H1 (cell line): Measurements from ENCODE around the gene FAHD2B. TPM values are rescaled to one million over a fixed set of nuclear protein-coding genes. Genes with fewer than 3 reads are reported as not detected.
A peak's percentile ranks its signal among the peaks of the same experiment; 100 is the strongest.
"Not testable (repeated sequence)": the region's sequence is repeated elsewhere in the genome, so short reads cannot be mapped to it uniquely, and the experiment has no call there.

Source experiments
- CTCF ChIA-PET: fragments of 300-600 bp; sonication (Branson Sonifier 250); formaldehyde crosslinking; loops from one replicate; lab custom pipeline; 2021; ENCODE audit not compliant: partially characterized antibody; lab: Charles Lee
- POLR2A ChIA-PET: fragments of 300-600 bp; sonication (Branson Sonifier 250); formaldehyde crosslinking; loops from one replicate; lab custom pipeline; 2021; ENCODE audit warnings: inconsistent platforms; ENCODE audit not compliant: partially characterized antibody; lab: Charles Lee
- DNase-seq, 2 experiments: peaks; one replicate each; pipeline versions ENCODE4 v3.0.0 to v3.0.0-alpha.2; 2010 to 2022; ENCODE audit warnings: low spot score in 2 of 2, low read depth in 1 of 2, mixed read lengths in 1 of 2
- FAIRE-seq: peaks from 2 replicates; lab custom pipeline; 2011; peaks lifted over from hg19 to GRCh38; lab: Jason Lieb, UNC
- H2AFZ ChIP-seq: 2 replicates; pipeline ENCODE4 v1.8.1; 2012; ENCODE audit warnings: low read length, inconsistent platforms
- H2AK5ac ChIP-seq: 2 replicates; pipeline ENCODE4 v1.6.1; 2013; ENCODE audit warnings: low read depth, low read length
- H2BK120ac ChIP-seq: replicated peaks from 2 replicates; pipeline ENCODE3; 2013; ENCODE audit warnings: low read depth, low read length, inconsistent platforms
- H2BK12ac ChIP-seq: 2 replicates; pipeline ENCODE4 v1.6.1; 2013; ENCODE audit warnings: low read depth, low read length
- H2BK15ac ChIP-seq: 2 replicates; pipeline ENCODE4 v1.6.1; 2013; ENCODE audit warnings: low read length
- H2BK20ac ChIP-seq: 2 replicates; pipeline ENCODE4 v1.6.1; 2013; ENCODE audit warnings: low read length
- H2BK5ac ChIP-seq: 2 replicates; pipeline ENCODE4 v1.6.1; 2013; ENCODE audit warnings: low read depth, low read length
- H3K14ac ChIP-seq: 2 replicates; pipeline ENCODE4 v1.6.1; 2013; ENCODE audit warnings: inconsistent platforms; ENCODE audit not compliant: insufficient read length
- H3K18ac ChIP-seq: 2 replicates; pipeline ENCODE4 v1.6.1; 2013; ENCODE audit warnings: low read length; ENCODE audit errors: extremely low read depth
- H3K23ac ChIP-seq: 2 replicates; pipeline ENCODE4 v1.6.1; 2013; ENCODE audit warnings: inconsistent platforms; ENCODE audit not compliant: insufficient read length
- H3K23me2 ChIP-seq: 2 replicates; pipeline ENCODE4 v1.6.1; 2013; ENCODE audit warnings: low read depth, low read length
- H3K27ac ChIP-seq: 2 replicates; pipeline ENCODE4 v1.6.1; 2011; ENCODE audit warnings: low read depth, low read length, inconsistent platforms
- H3K27me3 ChIP-seq, 4 experiments: replicated peaks in 1 of 4; 1 replicate in 1 of 4; 2 replicates in 3 of 4; pipeline versions ENCODE4 v1.6.1 to v1.8.1; 2011 to 2013; ENCODE audit warnings: low read length in 3 of 4, mild to moderate bottlenecking in 3 of 4, inconsistent platforms in 2 of 4, mixed read lengths in 2 of 4, moderate library complexity in 1 of 4; ENCODE audit not compliant: control insufficient read depth in 3 of 4, insufficient read depth in 3 of 4; ENCODE audit errors: extremely low read depth in 1 of 4
- H3K36me3 ChIP-seq, 4 experiments: 2 replicates each; pipeline versions ENCODE4 v1.6.1 to v1.8.1; 2011 to 2013; ENCODE audit warnings: mild to moderate bottlenecking in 4 of 4, low read length in 3 of 4, moderate library complexity in 2 of 4, control low read depth in 1 of 4, inconsistent platforms in 1 of 4; ENCODE audit not compliant: insufficient read depth in 4 of 4, control insufficient read depth in 2 of 4
- H3K4ac ChIP-seq: replicated peaks from 2 replicates; pipeline ENCODE3; 2013; ENCODE audit warnings: low read length, low read depth, mixed read lengths, inconsistent platforms; ENCODE audit not compliant: insufficient read length
- H3K4me1 ChIP-seq, 4 experiments: replicated peaks in 1 of 4; 1 replicate in 1 of 4; 2 replicates in 3 of 4; pipeline versions ENCODE4 v1.6.1 to v1.8.1; 2011 to 2013; ENCODE audit warnings: low read length in 3 of 4, inconsistent platforms in 2 of 4, mixed read lengths in 1 of 4; ENCODE audit not compliant: insufficient read depth in 4 of 4, control insufficient read depth in 3 of 4
- H3K4me2 ChIP-seq, 2 experiments: 2 replicates each; pipeline versions ENCODE4 v1.6.1 to v1.8.1; 2011 to 2013; ENCODE audit warnings: low read depth in 2 of 2, low read length in 2 of 2, control low read depth in 1 of 2, inconsistent platforms in 1 of 2, mild to moderate bottlenecking in 1 of 2; ENCODE audit not compliant: insufficient read depth in 1 of 2
- H3K4me3 ChIP-seq, 4 experiments: fragments of 200-600, 300-600 bp in 1 of 4; sonication (generic), shearing (Covaris generic), sonication (Bioruptor Twin) in 1 of 4; 2 replicates each; pipeline versions ENCODE4 v1.5.1 to v1.8.1; 2011 to 2016; ENCODE audit warnings: low read length in 4 of 4, low read depth in 3 of 4, control low read depth in 2 of 4, inconsistent platforms in 2 of 4, mild to moderate bottlenecking in 2 of 4, mixed read lengths in 1 of 4, moderate library complexity in 1 of 4; ENCODE audit not compliant: insufficient read depth in 2 of 4; ENCODE audit errors: extremely low read depth in 1 of 4
- H3K56ac ChIP-seq: replicated peaks from 2 replicates; pipeline ENCODE3; 2013; ENCODE audit warnings: low read depth, mild to moderate bottlenecking, mixed read lengths, low read length, inconsistent platforms; ENCODE audit not compliant: insufficient read length
- H3K79me1 ChIP-seq: 2 replicates; pipeline ENCODE4 v1.6.1; 2013; ENCODE audit warnings: low read depth, low read length, control low read depth
- H3K79me2 ChIP-seq, 2 experiments: 2 replicates each; pipeline versions ENCODE4 v1.6.1 to v1.8.1; 2012 to 2013; ENCODE audit warnings: low read length in 2 of 2, mild to moderate bottlenecking in 2 of 2, inconsistent platforms in 1 of 2; ENCODE audit not compliant: insufficient read depth in 2 of 2, control insufficient read depth in 1 of 2
- H3K9ac ChIP-seq, 4 experiments: replicated peaks in 1 of 4; 1 replicate in 1 of 4; 2 replicates in 3 of 4; pipeline versions ENCODE4 v1.6.1 to v1.8.1; 2011 to 2013; ENCODE audit warnings: low read depth in 3 of 4, low read length in 3 of 4, control low read depth in 2 of 4, mild to moderate bottlenecking in 2 of 4, moderate library complexity in 2 of 4, inconsistent platforms in 1 of 4; ENCODE audit errors: extremely low read depth in 1 of 4
- H3K9me3 ChIP-seq, 2 experiments: 2 replicates each; pipeline versions ENCODE4 v1.6.1 to v1.8.1; 2012 to 2013; ENCODE audit warnings: mild to moderate bottlenecking in 2 of 2, moderate library complexity in 2 of 2, control low read depth in 1 of 2, inconsistent platforms in 1 of 2, low read depth in 1 of 2, low read length in 1 of 2, mixed read lengths in 1 of 2; ENCODE audit not compliant: insufficient read depth in 2 of 2
- H4K20me1 ChIP-seq, 2 experiments: replicated peaks in 1 of 2; 2 replicates each; pipeline versions ENCODE3 to v1.8.1; 2011 to 2013; ENCODE audit warnings: inconsistent platforms in 2 of 2, low read length in 2 of 2, mild to moderate bottlenecking in 1 of 2; ENCODE audit not compliant: insufficient read depth in 2 of 2, control insufficient read depth in 1 of 2
- H4K5ac ChIP-seq: 2 replicates; pipeline ENCODE4 v1.6.1; 2013; ENCODE audit warnings: low read length, low read depth, mixed read lengths, inconsistent platforms; ENCODE audit not compliant: insufficient read length
- H4K8ac ChIP-seq: 2 replicates; pipeline ENCODE4 v1.8.0; 2013; ENCODE audit warnings: mild to moderate bottlenecking, moderate library complexity, low read length, inconsistent platforms; ENCODE audit not compliant: insufficient read depth; ENCODE audit errors: extremely low read depth
- H4K91ac ChIP-seq: replicated peaks from 2 replicates; pipeline ENCODE3; 2013; ENCODE audit warnings: low read length, mixed read lengths, inconsistent platforms; ENCODE audit not compliant: insufficient read length
- CTCF ChIP-seq, 3 experiments: IDR thresholded peaks; 1 replicate in 2 of 3; 2 replicates in 1 of 3; pipeline versions ENCODE4 v1.5.1 to v1.6.1; 2011; ENCODE audit warnings: low read length in 3 of 3, mild to moderate bottlenecking in 3 of 3, inconsistent platforms in 2 of 3, low read depth in 1 of 3, moderate library complexity in 1 of 3; ENCODE audit not compliant: insufficient read depth in 1 of 3; ENCODE audit errors: control extremely low read depth in 1 of 3
- KDM5A ChIP-seq: fragments of 200-600 bp; IDR thresholded peaks from 2 replicates; pipeline ENCODE4 v1.7.1; 2012; ENCODE audit warnings: mild to moderate bottlenecking, low read length, inconsistent platforms, mixed read lengths
- MAX ChIP-seq: IDR thresholded peaks from 2 replicates; pipeline ENCODE4 v1.6.1; 2012; ENCODE audit warnings: inconsistent platforms
- RAD21 ChIP-seq, 2 experiments: IDR thresholded peaks in 1 of 2; conservative IDR thresholded peaks in 1 of 2; 2 replicates each; pipeline ENCODE4 v1.6.1; 2011; ENCODE audit warnings: low read depth in 2 of 2, low read length in 2 of 2, improper control_type of control experiment in 1 of 2, inconsistent platforms in 1 of 2, mild to moderate bottlenecking in 1 of 2, moderate library complexity in 1 of 2
- WGBS, 2 experiments: shearing (Covaris generic) in 1 of 2; methylation state at CpG; one replicate each; pipeline versions ENCODE4 v1.1.6 to v1.1.7; 2013 to 2015; ENCODE audit warnings: low lambda C conversion rate in 2 of 2, mixed read lengths in 2 of 2, inconsistent platforms in 1 of 2, low coverage in 1 of 2, missing lambda C conversion rate in 1 of 2; ENCODE audit not compliant: insufficient replicate concordance in 2 of 2, insufficient coverage in 1 of 2, insufficient read length in 1 of 2; ENCODE audit errors: extremely low coverage in 1 of 2, missing lambda C conversion rate in 1 of 2; 5-methylcytosine and 5-hydroxymethylcytosine counted together
- polyA plus RNA-seq, 7 experiments: library from polyadenylated mRNA; depleted of rRNA in 3 of 7; stranded (reverse) in 5 of 7; unstranded in 2 of 7; fragments of >200 nt in 5 of 7; fragments of 200-250 nt in 2 of 7; gene quantifications; 1 replicate in 5 of 7; 2 replicates in 1 of 7; 4 replicates in 1 of 7; pipeline versions ENCODE4 v1.2.1 to v1.2.3, GENCODE V29; 2011 to 2013; ENCODE audit warnings: missing spikeins in 2 of 7, mixed read lengths in 2 of 7
- total RNA-seq: library from RNA; stranded (reverse); fragmentation: NEBNext Ultra II Directional; extraction: Animal tissue kit (Norgen Biotek cat#: 25700); gene quantifications from 2 replicates; pipeline ENCODE4 v1.2.1, GENCODE V29; 2021
- TF ChIP-seq, protein P1 (sequence below): IDR thresholded peaks from 2 replicates; pipeline ENCODE4 v1.6.1; 2012; ENCODE audit warnings: inconsistent platforms

FAHD2B gene
- total and polyA plus RNA-seq, 2 of the 8 experiments (the other 6 are each of a cell fraction or from before 2014, with no cell fraction given) = 23.5 to 39.4 TPM

- H3K9me3 ChIP-seq, H3K36me3 ChIP-seq, H2BK12ac ChIP-seq, H3K23ac ChIP-seq, H2BK5ac ChIP-seq, H4K20me1 ChIP-seq, H3K14ac ChIP-seq, H3K56ac ChIP-seq, H2AK5ac ChIP-seq, POLR2A ChIA-PET, H3K27ac ChIP-seq, H3K79me1 ChIP-seq, H3K79me2 ChIP-seq, H3K27me3 ChIP-seq, H3K18ac ChIP-seq, H3K4me1 ChIP-seq, H2AFZ ChIP-seq, H4K91ac ChIP-seq, H4K8ac ChIP-seq, H3K4ac ChIP-seq, H2BK20ac ChIP-seq, H2BK120ac ChIP-seq, H3K23me2 ChIP-seq, H2BK15ac ChIP-seq: not testable (repeated sequence)
- 1% methylated on average over 23 of the region's 44 CpGs; no CpG with 5 or more reads in 1 of the 2 experiments for WGBS, 2 experiments
- Histone ChIP-seq H3K4me2 (peak overlapping the region; percentile 33 to 100), H3K4me3 (peak overlapping the region; percentile 47 to 87 (median 60)), H3K9ac (peak overlapping the region in 2 of 4 experiments; percentile 34; a peak in 2 of 7 replicates), H4K5ac (peak overlapping the region; percentile 43)
- TF ChIP-seq CTCF (IDR thresholded peaks at IDR 0.05; ENCODE audit: control extremely low read depth in 1 of 3, insufficient read depth in 1 of 3, low read depth in 1 of 3, low read length in 3 of 3) (peak in 1 of 3 experiments; percentile 87; a peak in 2 of 4 replicates), KDM5A (peak; percentile 53; the same call in 1 of the 2 replicates), MAX (peak; percentile 79), RAD21 (IDR thresholded peaks at IDR 0.05 in 1 of 2, conservative IDR thresholded peaks at IDR 0.05 in 1 of 2; ENCODE audit: low read depth in 2 of 2, low read length in 2 of 2) (peak; percentile 72 to 75)
- TF ChIP-seq, protein P1, sequence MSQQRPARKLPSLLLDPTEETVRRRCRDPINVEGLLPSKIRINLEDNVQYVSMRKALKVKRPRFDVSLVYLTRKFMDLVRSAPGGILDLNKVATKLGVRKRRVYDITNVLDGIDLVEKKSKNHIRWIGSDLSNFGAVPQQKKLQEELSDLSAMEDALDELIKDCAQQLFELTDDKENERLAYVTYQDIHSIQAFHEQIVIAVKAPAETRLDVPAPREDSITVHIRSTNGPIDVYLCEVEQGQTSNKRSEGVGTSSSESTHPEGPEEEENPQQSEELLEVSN = peak; percentile 64; the same call in 1 of the 2 replicates
- DNase-seq (peak; percentile 10 to 79), FAIRE-seq (peak; percentile 36)
- CTCF ChIA-PET = interaction anchor here (0.6 to 2.5 kb wide), 26 partner anchors 14 to 563 kb away, joined by 3 to 13 read pairs (median 4); partner anchors contain the start of gene ANKRD39
Observed at GRCh38 chr2:97112320-97113049, 17.8 kb upstream of the FAHD2B start.
